ENCODE results near the gene SSTR3. TPM values are rescaled to one million over a fixed set of nuclear protein-coding genes. Genes with fewer than 3 reads are reported as not detected.

Gene SSTR3
- total and polyA plus RNA-seq, 2 of the 13 experiments (the other 11 are each of a cell fraction or from before 2014, with no cell fraction given): 0.08 to 0.64 TPM

DNA sequence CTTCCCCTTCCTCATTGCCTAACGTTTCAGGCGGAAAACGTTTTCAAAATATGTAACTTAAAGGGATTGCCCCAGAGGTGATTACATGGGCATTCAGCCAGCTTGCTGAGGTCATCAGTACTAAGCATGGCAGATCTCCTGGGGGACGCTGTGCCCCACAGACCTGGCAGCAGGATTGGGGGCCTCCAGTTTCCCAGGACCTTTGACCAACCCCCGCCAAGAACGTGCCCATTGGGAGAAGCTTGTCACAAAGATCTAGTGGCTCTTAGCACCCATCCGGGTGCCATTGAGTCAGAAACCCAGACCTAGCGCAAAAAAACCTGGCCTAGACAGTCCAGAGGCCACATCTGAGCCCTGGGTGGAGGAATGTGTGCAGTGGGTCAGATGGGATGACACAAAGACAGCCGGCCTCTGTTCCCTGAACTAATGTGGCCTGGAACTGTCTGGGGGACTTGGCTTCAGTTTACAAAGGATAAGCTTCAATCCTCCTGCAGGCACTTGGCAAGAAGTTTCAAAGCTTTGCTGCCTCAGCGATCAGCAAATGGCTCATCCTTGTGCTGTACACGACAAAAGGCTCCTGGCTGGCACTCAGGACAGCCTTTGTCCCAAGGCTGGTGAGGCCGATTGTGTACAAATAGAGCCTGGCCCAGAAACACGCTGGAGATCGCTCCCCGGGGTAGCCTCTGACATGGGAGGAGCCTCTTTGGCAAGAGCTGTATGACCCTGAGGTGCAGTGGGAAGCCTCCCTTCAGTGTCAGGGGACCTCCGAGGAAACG lies 33.7 kb downstream of the SSTR3 start (continued):
- TF ChIP-seq, protein P1, sequence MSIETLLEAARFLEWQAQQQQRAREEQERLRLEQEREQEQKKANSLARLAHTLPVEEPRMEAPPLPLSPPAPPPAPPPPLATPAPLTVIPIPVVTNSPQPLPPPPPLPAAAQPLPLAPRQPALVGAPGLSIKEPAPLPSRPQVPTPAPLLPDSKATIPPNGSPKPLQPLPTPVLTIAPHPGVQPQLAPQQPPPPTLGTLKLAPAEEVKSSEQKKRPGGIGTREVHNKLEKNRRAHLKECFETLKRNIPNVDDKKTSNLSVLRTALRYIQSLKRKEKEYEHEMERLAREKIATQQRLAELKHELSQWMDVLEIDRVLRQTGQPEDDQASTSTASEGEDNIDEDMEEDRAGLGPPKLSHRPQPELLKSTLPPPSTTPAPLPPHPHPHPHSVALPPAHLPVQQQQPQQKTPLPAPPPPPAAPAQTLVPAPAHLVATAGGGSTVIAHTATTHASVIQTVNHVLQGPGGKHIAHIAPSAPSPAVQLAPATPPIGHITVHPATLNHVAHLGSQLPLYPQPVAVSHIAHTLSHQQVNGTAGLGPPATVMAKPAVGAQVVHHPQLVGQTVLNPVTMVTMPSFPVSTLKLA (IDR thresholded peaks at IDR 0.05): no peak
- TF ChIP-seq ZNF709 (CRISPR knock-in tag; IDR thresholded peaks at IDR 0.05): no peak
- TF ChIP-seq, protein P2, sequence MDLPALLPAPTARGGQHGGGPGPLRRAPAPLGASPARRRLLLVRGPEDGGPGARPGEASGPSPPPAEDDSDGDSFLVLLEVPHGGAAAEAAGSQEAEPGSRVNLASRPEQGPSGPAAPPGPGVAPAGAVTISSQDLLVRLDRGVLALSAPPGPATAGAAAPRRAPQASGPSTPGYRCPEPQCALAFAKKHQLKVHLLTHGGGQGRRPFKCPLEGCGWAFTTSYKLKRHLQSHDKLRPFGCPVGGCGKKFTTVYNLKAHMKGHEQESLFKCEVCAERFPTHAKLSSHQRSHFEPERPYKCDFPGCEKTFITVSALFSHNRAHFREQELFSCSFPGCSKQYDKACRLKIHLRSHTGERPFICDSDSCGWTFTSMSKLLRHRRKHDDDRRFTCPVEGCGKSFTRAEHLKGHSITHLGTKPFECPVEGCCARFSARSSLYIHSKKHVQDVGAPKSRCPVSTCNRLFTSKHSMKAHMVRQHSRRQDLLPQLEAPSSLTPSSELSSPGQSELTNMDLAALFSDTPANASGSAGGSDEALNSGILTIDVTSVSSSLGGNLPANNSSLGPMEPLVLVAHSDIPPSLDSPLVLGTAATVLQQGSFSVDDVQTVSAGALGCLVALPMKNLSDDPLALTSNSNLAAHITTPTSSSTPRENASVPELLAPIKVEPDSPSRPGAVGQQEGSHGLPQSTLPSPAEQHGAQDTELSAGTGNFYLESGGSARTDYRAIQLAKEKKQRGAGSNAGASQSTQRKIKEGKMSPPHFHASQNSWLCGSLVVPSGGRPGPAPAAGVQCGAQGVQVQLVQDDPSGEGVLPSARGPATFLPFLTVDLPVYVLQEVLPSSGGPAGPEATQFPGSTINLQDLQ (CRISPR knock-in tag; IDR thresholded peaks at IDR 0.05): no peak
- TF ChIP-seq KLF11 (CRISPR knock-in tag; IDR thresholded peaks at IDR 0.05): 0 out of 2 replicates have a peak, but pooled peaks have one; percentile 36
- no peak for TF ChIP-seq SRSF4 (IDR thresholded peaks at IDR 0.05; ENCODE audit: low read depth, low read length, poor library complexity, severe bottlenecking)
- TF ChIP-seq ZBTB20 (CRISPR knock-in tag; IDR thresholded peaks at IDR 0.05; ENCODE audit: borderline replicate concordance, low read depth): no peak
- no peak for TF ChIP-seq XBP1 (CRISPR knock-in tag; IDR thresholded peaks at IDR 0.05)
- TF ChIP-seq, protein P3, sequence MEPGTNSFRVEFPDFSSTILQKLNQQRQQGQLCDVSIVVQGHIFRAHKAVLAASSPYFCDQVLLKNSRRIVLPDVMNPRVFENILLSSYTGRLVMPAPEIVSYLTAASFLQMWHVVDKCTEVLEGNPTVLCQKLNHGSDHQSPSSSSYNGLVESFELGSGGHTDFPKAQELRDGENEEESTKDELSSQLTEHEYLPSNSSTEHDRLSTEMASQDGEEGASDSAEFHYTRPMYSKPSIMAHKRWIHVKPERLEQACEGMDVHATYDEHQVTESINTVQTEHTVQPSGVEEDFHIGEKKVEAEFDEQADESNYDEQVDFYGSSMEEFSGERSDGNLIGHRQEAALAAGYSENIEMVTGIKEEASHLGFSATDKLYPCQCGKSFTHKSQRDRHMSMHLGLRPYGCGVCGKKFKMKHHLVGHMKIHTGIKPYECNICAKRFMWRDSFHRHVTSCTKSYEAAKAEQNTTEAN (CRISPR knock-in tag; conservative IDR thresholded peaks at IDR 0.05): no peak
- TF ChIP-seq BRD4 (CRISPR knock-in tag; IDR thresholded peaks at IDR 0.05): no peak
- no peak for TF ChIP-seq ZNF772 (CRISPR knock-in tag; IDR thresholded peaks at IDR 0.05)
- TF ChIP-seq, protein P4, sequence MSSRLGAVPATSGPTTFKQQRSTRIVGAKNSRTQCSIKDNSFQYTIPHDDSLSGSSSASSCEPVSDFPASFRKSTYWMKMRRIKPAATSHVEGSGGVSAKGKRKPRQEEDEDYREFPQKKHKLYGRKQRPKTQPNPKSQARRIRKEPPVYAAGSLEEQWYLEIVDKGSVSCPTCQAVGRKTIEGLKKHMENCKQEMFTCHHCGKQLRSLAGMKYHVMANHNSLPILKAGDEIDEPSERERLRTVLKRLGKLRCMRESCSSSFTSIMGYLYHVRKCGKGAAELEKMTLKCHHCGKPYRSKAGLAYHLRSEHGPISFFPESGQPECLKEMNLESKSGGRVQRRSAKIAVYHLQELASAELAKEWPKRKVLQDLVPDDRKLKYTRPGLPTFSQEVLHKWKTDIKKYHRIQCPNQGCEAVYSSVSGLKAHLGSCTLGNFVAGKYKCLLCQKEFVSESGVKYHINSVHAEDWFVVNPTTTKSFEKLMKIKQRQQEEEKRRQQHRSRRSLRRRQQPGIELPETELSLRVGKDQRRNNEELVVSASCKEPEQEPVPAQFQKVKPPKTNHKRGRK (CRISPR knock-in tag; IDR thresholded peaks at IDR 0.05): no peak
- 0 out of 2 replicates have a peak, but pooled peaks have one; percentile 12 for TF ChIP-seq SALL1 (CRISPR knock-in tag; IDR thresholded peaks at IDR 0.05)
- no peak for TF ChIP-seq GTF2F1 (IDR thresholded peaks at IDR 0.05; ENCODE audit: low read length)
- TF ChIP-seq, protein P5, sequence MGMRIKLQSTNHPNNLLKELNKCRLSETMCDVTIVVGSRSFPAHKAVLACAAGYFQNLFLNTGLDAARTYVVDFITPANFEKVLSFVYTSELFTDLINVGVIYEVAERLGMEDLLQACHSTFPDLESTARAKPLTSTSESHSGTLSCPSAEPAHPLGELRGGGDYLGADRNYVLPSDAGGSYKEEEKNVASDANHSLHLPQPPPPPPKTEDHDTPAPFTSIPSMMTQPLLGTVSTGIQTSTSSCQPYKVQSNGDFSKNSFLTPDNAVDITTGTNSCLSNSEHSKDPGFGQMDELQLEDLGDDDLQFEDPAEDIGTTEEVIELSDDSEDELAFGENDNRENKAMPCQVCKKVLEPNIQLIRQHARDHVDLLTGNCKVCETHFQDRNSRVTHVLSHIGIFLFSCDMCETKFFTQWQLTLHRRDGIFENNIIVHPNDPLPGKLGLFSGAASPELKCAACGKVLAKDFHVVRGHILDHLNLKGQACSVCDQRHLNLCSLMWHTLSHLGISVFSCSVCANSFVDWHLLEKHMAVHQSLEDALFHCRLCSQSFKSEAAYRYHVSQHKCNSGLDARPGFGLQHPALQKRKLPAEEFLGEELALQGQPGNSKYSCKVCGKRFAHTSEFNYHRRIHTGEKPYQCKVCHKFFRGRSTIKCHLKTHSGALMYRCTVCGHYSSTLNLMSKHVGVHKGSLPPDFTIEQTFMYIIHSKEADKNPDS (CRISPR knock-in tag; IDR thresholded peaks at IDR 0.05): no peak
- TF ChIP-seq MTA1 (CRISPR knock-in tag; IDR thresholded peaks at IDR 0.05; ENCODE audit: borderline replicate concordance): no peak
- TF ChIP-seq TEAD3 (CRISPR knock-in tag; optimal IDR thresholded peaks at IDR 0.05; ENCODE audit: borderline replicate concordance): peak; percentile 65
- TF ChIP-seq RXRA (CRISPR knock-in tag; IDR thresholded peaks at IDR 0.05): peak; percentile 9; the same call in 1 of the 2 replicates
- 0 out of 2 replicates have a peak, but pooled peaks have one; percentile 35 for TF ChIP-seq CEBPG (CRISPR knock-in tag; IDR thresholded peaks at IDR 0.05)
- no peak for TF ChIP-seq ISX (CRISPR knock-in tag; conservative IDR thresholded peaks at IDR 0.05)
